HepG2 (cell line): Measurements from ENCODE around the gene ZNF212. TPM values are rescaled to one million over a fixed set of nuclear protein-coding genes. Genes with fewer than 3 reads are reported as not detected.

Experiments used
- AGO1 ChIP-seq: fragments of 200-400 bp; formaldehyde crosslinking; IDR thresholded peaks from 2 replicates; pipeline ENCODE4 v1.6.1; 2017; ENCODE audit warnings: mild to moderate bottlenecking, low read depth, low read length, moderate library complexity; ENCODE audit not compliant: poor library complexity, severe bottlenecking
- ATF3 ChIP-seq: sonication (generic); formaldehyde crosslinking; IDR thresholded peaks from 2 replicates; pipeline ENCODE4 v1.4.0; 2020; ENCODE audit warnings: missing genetic modification reagents
- CEBPZ ChIP-seq: IDR thresholded peaks from 2 replicates; pipeline ENCODE4 v1.6.1; 2012; ENCODE audit warnings: low read length, improper control_type of control experiment
- DRAP1 ChIP-seq: IDR thresholded peaks from 2 replicates; pipeline ENCODE4 v1.6.1; 2016; ENCODE audit warnings: missing genetic modification reagents, missing compliant biosample characterization
- ETS1 ChIP-seq: sonication (generic); formaldehyde crosslinking; IDR thresholded peaks from 2 replicates; pipeline ENCODE4 v1.4.0; 2020; ENCODE audit warnings: missing genetic modification reagents
- ISX ChIP-seq: sonication (generic); formaldehyde crosslinking; conservative IDR thresholded peaks from 2 replicates; pipeline ENCODE4 v1.5.0; 2020; ENCODE audit warnings: missing genetic modification reagents
- KDM6A ChIP-seq: IDR thresholded peaks from 2 replicates; pipeline ENCODE4 v1.6.1; 2016; ENCODE audit warnings: low read depth
- MYNN ChIP-seq: sonication (generic); formaldehyde crosslinking; IDR thresholded peaks from 2 replicates; pipeline ENCODE4 v1.4.0; 2020; ENCODE audit warnings: mild to moderate bottlenecking, low read depth, missing genetic modification reagents
- REPIN1 ChIP-seq: sonication (generic); formaldehyde crosslinking; IDR thresholded peaks from 2 replicates; pipeline ENCODE4 v1.8.0; 2022; ENCODE audit warnings: missing genetic modification reagents, low read depth, mild to moderate bottlenecking, borderline replicate concordance
- RFX1 ChIP-seq: fragments of 450-650 bp; IDR thresholded peaks from 2 replicates; pipeline ENCODE4 v1.6.1; 2017
- SRSF1 ChIP-seq: fragments of 200-400 bp; formaldehyde crosslinking; optimal IDR thresholded peaks from 2 replicates; pipeline ENCODE3; 2017; ENCODE audit warnings: mild to moderate bottlenecking, low read depth, low read length, moderate library complexity
- THAP9 ChIP-seq: sonication (generic); formaldehyde crosslinking; IDR thresholded peaks from 2 replicates; pipeline ENCODE4; 2020; ENCODE audit warnings: missing genetic modification reagents, mild to moderate bottlenecking, borderline replicate concordance
- ZBTB10 ChIP-seq: sonication (generic); formaldehyde crosslinking; IDR thresholded peaks from 2 replicates; pipeline ENCODE4 v1.4.0; 2020; ENCODE audit warnings: missing genetic modification reagents, borderline replicate concordance
- ZC3H4 ChIP-seq: sonication (generic); formaldehyde crosslinking; IDR thresholded peaks from 2 replicates; pipeline ENCODE4 v1.4.0; 2020; ENCODE audit warnings: missing genetic modification reagents, borderline replicate concordance
- ZFP41 ChIP-seq: sonication (generic); formaldehyde crosslinking; IDR thresholded peaks from 2 replicates; pipeline ENCODE4 v1.4.0; 2020; ENCODE audit warnings: mild to moderate bottlenecking, missing genetic modification reagents, borderline replicate concordance
- ZSCAN12 ChIP-seq: sonication (generic); formaldehyde crosslinking; IDR thresholded peaks from 2 replicates; pipeline ENCODE4 v1.9.0; 2021; ENCODE audit warnings: mild to moderate bottlenecking, missing genetic modification reagents
- polyA plus RNA-seq, 8 experiments: library from polyadenylated mRNA; depleted of rRNA in 3 of 8; stranded (reverse) in 7 of 8; unstranded in 1 of 8; fragments of >200 nt; fragmentation: Illumina TruSeq in 4 of 8; extraction: Trizol in 4 of 8; gene quantifications; 2 replicates each; pipeline versions ENCODE4 v1.2.1 to v1.2.3, GENCODE V29; 2011 to 2016; ENCODE audit warnings: low read depth in 4 of 8, missing spikeins in 1 of 8, mixed read lengths in 1 of 8; ENCODE audit not compliant: insufficient read depth in 1 of 8
- total RNA-seq, 5 experiments: library from RNA; depleted of rRNA; stranded (reverse); fragments of >200 nt; fragmentation: Illumina TruSeq; extraction: Trizol; gene quantifications; 2 replicates each; pipeline ENCODE4 v1.2.3, GENCODE V29; 2016; ENCODE audit warnings: low read depth in 1 of 5

ZNF212 gene
- total and polyA plus RNA-seq, 2 of the 13 experiments (the other 11 are each of a cell fraction or from before 2014, with no cell fraction given) = 2.6 to 3.8 TPM

GRCh38 chr7:149195180-149196150, 44.0 kb upstream of the ZNF212 start, which contains the start of gene ZNF282 (continued):
- TF ChIP-seq KDM6A (no peak), ATF3 (CRISPR knock-in tag) (0 out of 2 replicates have a peak, but pooled peaks have one; percentile 34), REPIN1 (peak; percentile 93), CEBPZ (no peak), ISX (peak; percentile 48; the same call in 1 of the 2 replicates), AGO1 (no peak), RFX1 (no peak), THAP9 (CRISPR knock-in tag) (peak; percentile 51; the same call in 1 of the 2 replicates), ZC3H4 (CRISPR knock-in tag) (no peak), MYNN (CRISPR knock-in tag) (peak; percentile 53; the same call in 1 of the 2 replicates), SRSF1 (no peak), ETS1 (CRISPR knock-in tag) (0 out of 2 replicates have a peak, but pooled peaks have one; percentile 33), ZSCAN12 (CRISPR knock-in tag) (peak; percentile 39; the same call in 1 of the 2 replicates), ZBTB10 (CRISPR knock-in tag) (peak; percentile 93; the same call in 1 of the 2 replicates), ZFP41 (CRISPR knock-in tag) (no peak), DRAP1 (CRISPR knock-in tag) (peak; percentile 73; the same call in 1 of the 2 replicates)
